Neural progenitor cell (in vitro differentiated cells): ENCODE data around the gene PODXL2. TPM values are rescaled to one million over a fixed set of nuclear protein-coding genes. Genes with fewer than 3 reads are reported as not detected.

Source experiments
- DNase-seq: peaks from one replicate; pipeline ENCODE4 v3.0.0-alpha.2; 2016; ENCODE audit warnings: low spot score
- H2AFZ ChIP-seq: fragments of 200-600 bp; sonication (generic); replicated peaks from 2 replicates; pipeline ENCODE4 v1.6.1; 2016; ENCODE audit warnings: antibody characterized with exemption
- H3F3A ChIP-seq: fragments of 200-600 bp; sonication (generic); 2 replicates; pipeline ENCODE4 v1.6.1; 2016; ENCODE audit warnings: antibody characterized with exemption, low read depth
- H3K27ac ChIP-seq: fragments of 200-600 bp; sonication (generic); 2 replicates; pipeline ENCODE4 v1.5.1; 2016; ENCODE audit warnings: mild to moderate bottlenecking
- H3K27me3 ChIP-seq: fragments of 200-600 bp; sonication (generic); 2 replicates; pipeline ENCODE4 v1.6.1; 2016; ENCODE audit warnings: mild to moderate bottlenecking, moderate library complexity
- H3K36me3 ChIP-seq: fragments of 200-600 bp; sonication (generic); 2 replicates; pipeline ENCODE4 v1.5.1; 2016
- H3K4me1 ChIP-seq: fragments of 200-600 bp; sonication (generic); 2 replicates; pipeline ENCODE4 v1.6.1; 2016; ENCODE audit warnings: mixed run types
- H3K4me2 ChIP-seq: fragments of 200-600 bp; sonication (generic); 2 replicates; pipeline ENCODE4 v1.6.1; 2016
- H3K4me3 ChIP-seq: fragments of 200-600 bp; sonication (generic); 2 replicates; pipeline ENCODE4 v1.5.1; 2016
- H3K79me2 ChIP-seq: fragments of 200-600 bp; sonication (generic); 2 replicates; pipeline ENCODE4 v1.6.1; 2016; ENCODE audit warnings: low read depth
- H3K9ac ChIP-seq: fragments of 200-600 bp; sonication (generic); 2 replicates; pipeline ENCODE4 v1.6.1; 2016
- H3K9me3 ChIP-seq: fragments of 200-600 bp; sonication (generic); 2 replicates; pipeline ENCODE4 v1.5.1; 2016; ENCODE audit warnings: low read depth
- H4K20me1 ChIP-seq: fragments of 200-600 bp; sonication (generic); 2 replicates; pipeline ENCODE4 v1.6.1; 2016; ENCODE audit warnings: low read depth
- H3K27ac Mint-ChIP-seq: 3 replicates; pipeline ENCODE4 v1.8.0; 2021; ENCODE audit warnings: mixed read lengths
- H3K27me3 Mint-ChIP-seq: 2 replicates; pipeline ENCODE4 v1.8.0; 2022; ENCODE audit warnings: low read depth, mild to moderate bottlenecking, inconsistent platforms, moderate library complexity, mixed read lengths; ENCODE audit not compliant: insufficient read depth
- H3K36me3 Mint-ChIP-seq: 3 replicates; pipeline ENCODE4 v1.8.0; 2021; ENCODE audit warnings: mixed read lengths
- H3K4me1 Mint-ChIP-seq: 3 replicates; pipeline ENCODE4 v1.8.0; 2021; ENCODE audit warnings: mixed read lengths
- H3K4me3 Mint-ChIP-seq: 3 replicates; pipeline ENCODE4 v1.8.0; 2021; ENCODE audit warnings: mild to moderate bottlenecking, moderate library complexity, mixed read lengths
- H3K9me3 Mint-ChIP-seq: 3 replicates; pipeline ENCODE4 v1.8.0; 2020; ENCODE audit warnings: mixed read lengths
- CTCF ChIP-seq: fragments of 200-600 bp; sonication (generic); IDR thresholded peaks from 2 replicates; pipeline ENCODE4 v1.5.1; 2017; ENCODE audit warnings: antibody characterized with exemption, mild to moderate bottlenecking
- EZH2 ChIP-seq: fragments of 200-600 bp; sonication (generic); IDR thresholded peaks from 2 replicates; pipeline ENCODE4 v1.6.1; 2017; ENCODE audit warnings: antibody characterized with exemption, mild to moderate bottlenecking, moderate library complexity
- EZH2phosphoT487 ChIP-seq: fragments of 200-600 bp; sonication (generic); IDR thresholded peaks from 2 replicates; pipeline ENCODE4 v1.6.1; 2017; ENCODE audit warnings: antibody characterized with exemption
- total RNA-seq: library from RNA; depleted of rRNA; stranded (reverse); fragments of >200 nt; gene quantifications from 2 replicates; pipeline ENCODE4 v1.2.3, GENCODE V29; 2015; ENCODE audit warnings: low replicate concordance

PODXL2 gene
- total RNA-seq, 1 donor from 2014 or later = 18.4 TPM

GRCh38 chr3:127671523-127672428 lies 42.8 kb downstream of the PODXL2 start:
- Histone ChIP-seq H3K4me2 (peak overlapping the region; percentile 89), H3K9ac (peak overlapping the region; percentile 16), H4K20me1 (no peaks in the 10 kb centered on the region), H3F3A (peaks cover 4% of the 10 kb centered on the region), H3K9me3 (no peaks in the 10 kb centered on the region), H3K27ac (no peak overlapping the region), H2AFZ (peak overlapping the region; percentile 78), H3K36me3 (no peaks in the 10 kb centered on the region), H3K79me2 (no peaks in the 10 kb centered on the region), H3K27me3 (peaks cover 30% of the 10 kb centered on the region), H3K4me1 (no peaks in the 10 kb centered on the region), H3K4me3 (peak overlapping the region; percentile 84)
- peaks cover 9% of the 10 kb centered on the region for H3K27me3 Mint-ChIP-seq
- H3K4me1 Mint-ChIP-seq = peaks cover 21% of the 10 kb centered on the region
- TF ChIP-seq EZH2phosphoT487 (no peak), CTCF (no peak), EZH2 (no peak)
- H3K4me3 Mint-ChIP-seq = peak overlapping the region; percentile 83
- peak overlapping the region; percentile 14 for H3K27ac Mint-ChIP-seq
- DNase-seq = peak; percentile 23
- peaks cover 12% of the 10 kb centered on the region for H3K36me3 Mint-ChIP-seq
- no peaks in the 10 kb centered on the region for H3K9me3 Mint-ChIP-seq

- H3K79me2 ChIP-seq = no peaks in the 10 kb centered on the region
- H3F3A ChIP-seq = peaks cover 4% of the 10 kb centered on the region
- Mint-ChIP-seq H3K27me3 (peaks cover 9% of the 10 kb centered on the region), H3K4me1 (peaks cover 14% of the 10 kb centered on the region), H3K36me3 (peaks cover 9% of the 10 kb centered on the region), H3K4me3 (peak within 1 kb of the TSS; percentile 87), H3K9me3 (no peaks in the 10 kb centered on the region), H3K27ac (peak within 1 kb of the TSS; percentile 14)
- no peaks in the 10 kb centered on the region for H4K20me1 ChIP-seq
- H3K4me1 ChIP-seq = no peaks in the 10 kb centered on the region
- peak within 1 kb of the TSS; percentile 16 for H3K9ac ChIP-seq
- no peak within 1 kb of the TSS for H3K27ac ChIP-seq
- peak within 1 kb of the TSS; percentile 95 for H2AFZ ChIP-seq
- H3K9me3 ChIP-seq = no peaks in the 10 kb centered on the region
- DNase-seq = peak; percentile 93
- H3K36me3 ChIP-seq = no peaks in the 10 kb centered on the region
- H3K4me2 ChIP-seq = peak within 1 kb of the TSS; percentile 89
- TF ChIP-seq EZH2 = peak; percentile 60
- TF ChIP-seq EZH2phosphoT487 = peak; percentile 8
- no peak for TF ChIP-seq CTCF
- H3K4me3 ChIP-seq = peak within 1 kb of the TSS; percentile 84
- peaks cover 30% of the 10 kb centered on the region for H3K27me3 ChIP-seq
These were observed 43.6 kb downstream of the PODXL2 start, which contains the start of gene ABTB1 for GRCh38 chr3:127672429-127673190. ABTB1 (plus strand) TSS chr3:127672952; CDS start chr3:127673026, 74 bp downstream.

- Mint-ChIP-seq H3K27me3 (peaks cover 8% of the 10 kb centered on the region), H3K27ac (no peak overlapping the region), H3K4me3 (peak overlapping the region; percentile 87), H3K36me3 (peaks cover 9% of the 10 kb centered on the region), H3K4me1 (peaks cover 14% of the 10 kb centered on the region), H3K9me3 (no peaks in the 10 kb centered on the region)
- H3K4me1 ChIP-seq = no peaks in the 10 kb centered on the region
- H3K27me3 ChIP-seq = peaks cover 30% of the 10 kb centered on the region
- peak overlapping the region; percentile 84 for H3K4me3 ChIP-seq
- no peaks in the 10 kb centered on the region for H4K20me1 ChIP-seq
- H3K9me3 ChIP-seq = no peaks in the 10 kb centered on the region
- H3K79me2 ChIP-seq = no peaks in the 10 kb centered on the region
- H3K9ac ChIP-seq = no peak overlapping the region
- peak overlapping the region; percentile 89 for H3K4me2 ChIP-seq
- peak overlapping the region; percentile 95 for H2AFZ ChIP-seq
- no peaks in the 10 kb centered on the region for H3K36me3 ChIP-seq
- no peak overlapping the region for H3K27ac ChIP-seq
- peaks cover 4% of the 10 kb centered on the region for H3F3A ChIP-seq
- DNase-seq = peak; percentile 58
- TF ChIP-seq CTCF (no peak), EZH2 (peak; percentile 43), EZH2phosphoT487 (peak; percentile 40)
These were observed 44.5 kb downstream of the PODXL2 start for GRCh38 chr3:127673191-127674100.
